Neural progenitor cell (in vitro differentiated cells): ENCODE results near the gene SHBG. TPM values are rescaled to one million over a fixed set of nuclear protein-coding genes. Genes with fewer than 3 reads are reported as not detected.

Source experiments
- DNase-seq: peaks from one replicate; pipeline ENCODE4 v3.0.0-alpha.2; 2016; ENCODE audit warnings: low spot score
- H2AFZ ChIP-seq: fragments of 200-600 bp; sonication (generic); replicated peaks from 2 replicates; pipeline ENCODE4 v1.6.1; 2016; ENCODE audit warnings: antibody characterized with exemption
- H3F3A ChIP-seq: fragments of 200-600 bp; sonication (generic); 2 replicates; pipeline ENCODE4 v1.6.1; 2016; ENCODE audit warnings: antibody characterized with exemption, low read depth
- H3K27ac ChIP-seq: fragments of 200-600 bp; sonication (generic); 2 replicates; pipeline ENCODE4 v1.5.1; 2016; ENCODE audit warnings: mild to moderate bottlenecking
- H3K27me3 ChIP-seq: fragments of 200-600 bp; sonication (generic); 2 replicates; pipeline ENCODE4 v1.6.1; 2016; ENCODE audit warnings: mild to moderate bottlenecking, moderate library complexity
- H3K36me3 ChIP-seq: fragments of 200-600 bp; sonication (generic); 2 replicates; pipeline ENCODE4 v1.5.1; 2016
- H3K4me1 ChIP-seq: fragments of 200-600 bp; sonication (generic); 2 replicates; pipeline ENCODE4 v1.6.1; 2016; ENCODE audit warnings: mixed run types
- H3K4me2 ChIP-seq: fragments of 200-600 bp; sonication (generic); 2 replicates; pipeline ENCODE4 v1.6.1; 2016
- H3K4me3 ChIP-seq: fragments of 200-600 bp; sonication (generic); 2 replicates; pipeline ENCODE4 v1.5.1; 2016
- H3K79me2 ChIP-seq: fragments of 200-600 bp; sonication (generic); 2 replicates; pipeline ENCODE4 v1.6.1; 2016; ENCODE audit warnings: low read depth
- H3K9ac ChIP-seq: fragments of 200-600 bp; sonication (generic); 2 replicates; pipeline ENCODE4 v1.6.1; 2016
- H3K9me3 ChIP-seq: fragments of 200-600 bp; sonication (generic); 2 replicates; pipeline ENCODE4 v1.5.1; 2016; ENCODE audit warnings: low read depth
- H4K20me1 ChIP-seq: fragments of 200-600 bp; sonication (generic); 2 replicates; pipeline ENCODE4 v1.6.1; 2016; ENCODE audit warnings: low read depth
- H3K27ac Mint-ChIP-seq: 3 replicates; pipeline ENCODE4 v1.8.0; 2021; ENCODE audit warnings: mixed read lengths
- H3K27me3 Mint-ChIP-seq: 2 replicates; pipeline ENCODE4 v1.8.0; 2022; ENCODE audit warnings: low read depth, mild to moderate bottlenecking, inconsistent platforms, moderate library complexity, mixed read lengths; ENCODE audit not compliant: insufficient read depth
- H3K36me3 Mint-ChIP-seq: 3 replicates; pipeline ENCODE4 v1.8.0; 2021; ENCODE audit warnings: mixed read lengths
- H3K4me1 Mint-ChIP-seq: 3 replicates; pipeline ENCODE4 v1.8.0; 2021; ENCODE audit warnings: mixed read lengths
- H3K4me3 Mint-ChIP-seq: 3 replicates; pipeline ENCODE4 v1.8.0; 2021; ENCODE audit warnings: mild to moderate bottlenecking, moderate library complexity, mixed read lengths
- H3K9me3 Mint-ChIP-seq: 3 replicates; pipeline ENCODE4 v1.8.0; 2020; ENCODE audit warnings: mixed read lengths
- CTCF ChIP-seq: fragments of 200-600 bp; sonication (generic); IDR thresholded peaks from 2 replicates; pipeline ENCODE4 v1.5.1; 2017; ENCODE audit warnings: antibody characterized with exemption, mild to moderate bottlenecking
- EZH2 ChIP-seq: fragments of 200-600 bp; sonication (generic); IDR thresholded peaks from 2 replicates; pipeline ENCODE4 v1.6.1; 2017; ENCODE audit warnings: antibody characterized with exemption, mild to moderate bottlenecking, moderate library complexity
- EZH2phosphoT487 ChIP-seq: fragments of 200-600 bp; sonication (generic); IDR thresholded peaks from 2 replicates; pipeline ENCODE4 v1.6.1; 2017; ENCODE audit warnings: antibody characterized with exemption
- small RNA-seq: library from RNA; depleted of rRNA; stranded (forward); fragments of <200 nt; gene quantifications from one replicate; pipeline ENCODE3, GENCODE V24; 2015
- total RNA-seq: library from RNA; depleted of rRNA; stranded (reverse); fragments of >200 nt; gene quantifications from 2 replicates; pipeline ENCODE4 v1.2.3, GENCODE V29; 2015; ENCODE audit warnings: low replicate concordance

Gene SHBG
- total RNA-seq, 1 donor from 2014 or later: not detected

- peaks cover 16% of the 10 kb centered on the region for H3K4me1 ChIP-seq
- peaks cover 4% of the 10 kb centered on the region for H3K9me3 ChIP-seq
- H3K9ac ChIP-seq: no peak overlapping the region
- Mint-ChIP-seq H3K36me3 (peaks cover 38% of the 10 kb centered on the region), H3K27ac (no peak overlapping the region), H3K9me3 (peaks cover 8% of the 10 kb centered on the region), H3K27me3 (peaks cover 5% of the 10 kb centered on the region), H3K4me1 (peaks cover 9% of the 10 kb centered on the region), H3K4me3 (no peak overlapping the region)
- no peak for TF ChIP-seq CTCF
- TF ChIP-seq EZH2phosphoT487: no peak
- TF ChIP-seq EZH2: no peak
- no peak overlapping the region for H3K4me3 ChIP-seq
- H2AFZ ChIP-seq: no peak overlapping the region
- no peaks in the 10 kb centered on the region for H3F3A ChIP-seq
- no peak for DNase-seq
- peak overlapping the region; percentile 54 for H3K4me2 ChIP-seq
- peaks cover 19% of the 10 kb centered on the region for H4K20me1 ChIP-seq
- H3K79me2 ChIP-seq: peaks cover 48% of the 10 kb centered on the region
- H3K36me3 ChIP-seq: peaks cover 11% of the 10 kb centered on the region
- no peak overlapping the region for H3K27ac ChIP-seq
- H3K27me3 ChIP-seq: no peaks in the 10 kb centered on the region
Measured at GRCh38 chr17:7676533-7676932, 46.6 kb downstream of the SHBG start.

GRCh38 chr17:7677388-7678067, 47.6 kb downstream of the SHBG start:
- Histone ChIP-seq H2AFZ (no peak overlapping the region), H3K4me2 (peak overlapping the region; percentile 54), H3K27me3 (no peaks in the 10 kb centered on the region), H3K4me1 (peaks cover 16% of the 10 kb centered on the region), H3F3A (peaks cover 4% of the 10 kb centered on the region), H3K9me3 (peaks cover 4% of the 10 kb centered on the region), H4K20me1 (peaks cover 19% of the 10 kb centered on the region), H3K9ac (no peak overlapping the region), H3K36me3 (peaks cover 11% of the 10 kb centered on the region), H3K79me2 (peaks cover 58% of the 10 kb centered on the region), H3K27ac (peak overlapping the region; percentile 5), H3K4me3 (peak overlapping the region; percentile 12)
- Mint-ChIP-seq H3K9me3 (peaks cover 8% of the 10 kb centered on the region), H3K27me3 (peaks cover 5% of the 10 kb centered on the region), H3K4me3 (no peak overlapping the region), H3K4me1 (peaks cover 9% of the 10 kb centered on the region), H3K27ac (no peak overlapping the region), H3K36me3 (peaks cover 37% of the 10 kb centered on the region)
- peak; percentile 25 for DNase-seq
- TF ChIP-seq EZH2phosphoT487 (no peak), EZH2 (no peak), CTCF (no peak)

Small RNAs within 50 kb of the gene (small RNA-seq; reads per million reads assigned to genes)
- gene CD68: 0.09 reads per million

Other genes with a start within 250 kb of the SHBG start
- gene TNK1, start 249.0 kb upstream of the SHBG start, total RNA-seq: 1.8 and 4.0 TPM in 2 replicates
- 6.6 and 17.5 TPM in 2 replicates for gene PLSCR3, start 235.6 kb upstream of the SHBG start, total RNA-seq
- gene TMEM256, start 226.0 kb upstream of the SHBG start, total RNA-seq: 72.0 and 152 TPM in 2 replicates
- gene NLGN2, start 222.3 kb upstream of the SHBG start, total RNA-seq: 13.9 and 36.5 TPM in 2 replicates
- not detected in 2 replicates for gene SPEM1, start 209.8 kb upstream of the SHBG start, total RNA-seq
- gene SPEM2, start 204.5 kb upstream of the SHBG start, total RNA-seq: not detected in 2 replicates
- not detected in 2 replicates for gene SPEM3, start 201.3 kb upstream of the SHBG start, total RNA-seq
- 1.0 and 1.6 TPM in 2 replicates for gene TMEM102, start 194.7 kb upstream of the SHBG start, total RNA-seq
- 7.6 and 14.9 TPM in 2 replicates for gene FGF11, start 190.6 kb upstream of the SHBG start, total RNA-seq
- gene CHRNB1, start 185.1 kb upstream of the SHBG start, total RNA-seq: 7.4 and 7.5 TPM in 2 replicates
- gene ZBTB4, start 150.5 kb upstream of the SHBG start, total RNA-seq: 5.4 and 15.5 TPM in 2 replicates
- gene SLC35G6, start 148.7 kb upstream of the SHBG start, total RNA-seq: not detected in 2 replicates
- gene POLR2A, start 145.8 kb upstream of the SHBG start, total RNA-seq: 32.7 and 51.4 TPM in 2 replicates
- gene TNFSF12, start 81.1 kb upstream of the SHBG start, total RNA-seq: 0.75 and 2.4 TPM in 2 replicates
- gene TNFSF13, start 71.4 kb upstream of the SHBG start, total RNA-seq: 0.37 TPM in 1 of 2 replicates, not detected in the other
- 87.9 and 91.6 TPM in 2 replicates for gene SENP3, start 68.2 kb upstream of the SHBG start, total RNA-seq
- gene CD68, start 50.5 kb upstream of the SHBG start, total RNA-seq: 0.95 TPM in 1 of 2 replicates, not detected in the other
- gene MPDU1, start 46.3 kb upstream of the SHBG start, total RNA-seq: 167 and 177 TPM in 2 replicates
- 0.51 and 7.6 TPM in 2 replicates for gene SOX15, start 40.0 kb upstream of the SHBG start, total RNA-seq
- gene FXR2, start 15.2 kb upstream of the SHBG start, total RNA-seq: 42.7 and 65.5 TPM in 2 replicates
- 34.6 and 56.6 TPM in 2 replicates for gene SAT2, start 2.3 kb upstream of the SHBG start, total RNA-seq
- gene ATP1B2, start 20.8 kb downstream of the SHBG start, total RNA-seq: 0.37 and 1.4 TPM in 2 replicates
- gene TP53, start 57.4 kb downstream of the SHBG start, total RNA-seq: 54.9 and 69.7 TPM in 2 replicates
- 12.6 and 22.8 TPM in 2 replicates for gene WRAP53, start 58.3 kb downstream of the SHBG start, total RNA-seq
- gene EFNB3, start 75.1 kb downstream of the SHBG start, total RNA-seq: 5.8 and 17.7 TPM in 2 replicates
- gene DNAH2, start 87.6 kb downstream of the SHBG start, total RNA-seq: 0.09 and 0.28 TPM in 2 replicates
- gene KDM6B, start 204.1 kb downstream of the SHBG start, total RNA-seq: 6.8 and 12.3 TPM in 2 replicates
- gene TMEM88, start 224.9 kb downstream of the SHBG start, total RNA-seq: 13.8 and 53.7 TPM in 2 replicates
- 8.6 and 27.4 TPM in 2 replicates for gene NAA38, start 227.4 kb downstream of the SHBG start, total RNA-seq
- gene CYB5D1, start 227.9 kb downstream of the SHBG start, total RNA-seq: 11.5 and 12.9 TPM in 2 replicates